HepG2 (cell line): ENCODE results near the gene MRFAP1L1. TPM values are rescaled to one million over a fixed set of nuclear protein-coding genes. Genes with fewer than 3 reads are reported as not detected.

Experiments used
- DMAP1 ChIP-seq: IDR thresholded peaks from 2 replicates; pipeline ENCODE4 v1.6.1; 2016
- GABPA ChIP-seq, 2 experiments: IDR thresholded peaks; 2 replicates each; pipeline ENCODE4 v1.6.1; 2011 to 2016; ENCODE audit warnings: low read depth in 2 of 2, low read length in 1 of 2, missing biosample characterization in 1 of 2, missing genetic modification characterization in 1 of 2
- GABPB1 ChIP-seq: IDR thresholded peaks from 2 replicates; pipeline ENCODE4 v1.6.1; 2016; ENCODE audit warnings: mild to moderate bottlenecking, missing genetic modification reagents, moderate library complexity, missing compliant biosample characterization
- HNF1B ChIP-seq: sonication (generic); formaldehyde crosslinking; IDR thresholded peaks from 2 replicates; pipeline ENCODE4 v1.5.1; 2020; ENCODE audit warnings: mild to moderate bottlenecking, moderate library complexity, missing genetic modification reagents
- IRF9 ChIP-seq: sonication (generic); formaldehyde crosslinking; IDR thresholded peaks from 2 replicates; pipeline ENCODE4 v1.8.0; 2022; ENCODE audit warnings: missing genetic modification reagents, mild to moderate bottlenecking, borderline replicate concordance
- JUND ChIP-seq: sonication (generic); formaldehyde crosslinking; IDR thresholded peaks from 2 replicates; pipeline ENCODE4 v1.8.0; 2022; ENCODE audit warnings: mild to moderate bottlenecking, missing genetic modification reagents
- LBX2 ChIP-seq: sonication (generic); formaldehyde crosslinking; IDR thresholded peaks from 2 replicates; pipeline ENCODE4 v1.5.0; 2020; ENCODE audit warnings: missing genetic modification reagents, mild to moderate bottlenecking, borderline replicate concordance
- MAX ChIP-seq: IDR thresholded peaks from 2 replicates; pipeline ENCODE4 v1.6.1; 2012; ENCODE audit warnings: inconsistent platforms
- NAIF1 ChIP-seq: sonication (generic); formaldehyde crosslinking; IDR thresholded peaks from 2 replicates; pipeline ENCODE4 v1.5.0; 2020; ENCODE audit warnings: mild to moderate bottlenecking, missing genetic modification reagents, borderline replicate concordance
- RXRB ChIP-seq: IDR thresholded peaks from 2 replicates; pipeline ENCODE4 v1.6.1; 2016; ENCODE audit warnings: borderline replicate concordance, missing genetic modification reagents, missing compliant biosample characterization
- SCMH1 ChIP-seq: sonication (generic); formaldehyde crosslinking; IDR thresholded peaks from 2 replicates; pipeline ENCODE4 v1.9.0; 2021; ENCODE audit warnings: missing genetic modification reagents, mild to moderate bottlenecking, borderline replicate concordance
- STAG1 ChIP-seq: sonication (generic); formaldehyde crosslinking; IDR thresholded peaks from 2 replicates; pipeline ENCODE4 v1.4.0; 2020; ENCODE audit warnings: missing genetic modification reagents
- TARDBP ChIP-seq: sonication (generic); formaldehyde crosslinking; IDR thresholded peaks from 2 replicates; pipeline ENCODE4 v1.8.0; 2022; ENCODE audit warnings: mild to moderate bottlenecking, missing genetic modification reagents
- TBX3 ChIP-seq: fragments of 450-650 bp; IDR thresholded peaks from 2 replicates; pipeline ENCODE4 v1.6.1; 2017; ENCODE audit warnings: antibody characterized with exemption, mild to moderate bottlenecking, inconsistent platforms, borderline replicate concordance
- THAP9 ChIP-seq: sonication (generic); formaldehyde crosslinking; IDR thresholded peaks from 2 replicates; pipeline ENCODE4; 2020; ENCODE audit warnings: missing genetic modification reagents, mild to moderate bottlenecking, borderline replicate concordance
- ZBTB3 ChIP-seq: sonication (generic); formaldehyde crosslinking; IDR thresholded peaks from 2 replicates; pipeline ENCODE4 v1.4.0; 2020; ENCODE audit warnings: low read depth, mild to moderate bottlenecking, moderate library complexity, missing genetic modification reagents, borderline replicate concordance
- ZMAT3 ChIP-seq: sonication (generic); formaldehyde crosslinking; conservative IDR thresholded peaks from 2 replicates; pipeline ENCODE4 v1.7.0; 2021; ENCODE audit warnings: missing genetic modification reagents
- ZNF577 ChIP-seq: sonication (generic); formaldehyde crosslinking; IDR thresholded peaks from 2 replicates; pipeline ENCODE4 v1.4.0; 2020; ENCODE audit warnings: mild to moderate bottlenecking, low read depth, missing genetic modification reagents, borderline replicate concordance
- ZNF644 ChIP-seq: IDR thresholded peaks from 2 replicates; pipeline ENCODE4 v1.6.1; 2016; ENCODE audit warnings: low read depth
- ZNF670 ChIP-seq: sonication (generic); formaldehyde crosslinking; IDR thresholded peaks from 2 replicates; pipeline ENCODE4 v1.8.0; 2022; ENCODE audit warnings: mild to moderate bottlenecking, missing genetic modification reagents, borderline replicate concordance
- ZNF83 ChIP-seq: sonication (generic); formaldehyde crosslinking; IDR thresholded peaks from 2 replicates; pipeline ENCODE4 v1.4.0; 2020; ENCODE audit warnings: missing genetic modification reagents, mild to moderate bottlenecking, borderline replicate concordance
- ZSCAN29 ChIP-seq: sonication (generic); formaldehyde crosslinking; conservative IDR thresholded peaks from 2 replicates; pipeline ENCODE4 v1.4.0; 2020; ENCODE audit warnings: mild to moderate bottlenecking, missing genetic modification reagents
- polyA plus RNA-seq, 8 experiments: library from polyadenylated mRNA; depleted of rRNA in 3 of 8; stranded (reverse) in 7 of 8; unstranded in 1 of 8; fragments of >200 nt; fragmentation: Illumina TruSeq in 4 of 8; extraction: Trizol in 4 of 8; gene quantifications; 2 replicates each; pipeline versions ENCODE4 v1.2.1 to v1.2.3, GENCODE V29; 2011 to 2016; ENCODE audit warnings: low read depth in 4 of 8, missing spikeins in 1 of 8, mixed read lengths in 1 of 8; ENCODE audit not compliant: insufficient read depth in 1 of 8
- total RNA-seq, 5 experiments: library from RNA; depleted of rRNA; stranded (reverse); fragments of >200 nt; fragmentation: Illumina TruSeq; extraction: Trizol; gene quantifications; 2 replicates each; pipeline ENCODE4 v1.2.3, GENCODE V29; 2016; ENCODE audit warnings: low read depth in 1 of 5

MRFAP1L1 gene
- total and polyA plus RNA-seq, 2 of the 13 experiments (the other 11 are each of a cell fraction or from before 2014, with no cell fraction given), result 44.8 to 76.6 TPM

- TF ChIP-seq THAP9 (CRISPR knock-in tag), result 0 out of 2 replicates have a peak, but pooled peaks have one; percentile 52
- no peak for TF ChIP-seq SCMH1
- TF ChIP-seq NAIF1 (CRISPR knock-in tag), result no peak
- 0 out of 2 replicates have a peak, but pooled peaks have one; percentile 1 for TF ChIP-seq RXRB (CRISPR knock-in tag)
- TF ChIP-seq ZNF577 (CRISPR knock-in tag), result peak; percentile 76; the same call in 1 of the 2 replicates
- peak; percentile 57; the same call in 1 of the 2 replicates for TF ChIP-seq HNF1B (CRISPR knock-in tag)
- 0 out of 2 replicates have a peak, but pooled peaks have one; percentile 28 for TF ChIP-seq ZSCAN29
- TF ChIP-seq ZBTB3 (CRISPR knock-in tag), result no peak
- TF ChIP-seq JUND (CRISPR knock-in tag), result 0 out of 2 replicates have a peak, but pooled peaks have one; percentile 31
- TF ChIP-seq GABPA (IDR thresholded peaks at IDR 0.05; ENCODE audit: low read depth, low read length), result no peak
- peak; percentile 84 for TF ChIP-seq GABPA (CRISPR knock-in tag; IDR thresholded peaks at IDR 0.05; ENCODE audit: low read depth)
- TF ChIP-seq ZNF670 (CRISPR knock-in tag), result peak; percentile 65; the same call in 1 of the 2 replicates
- TF ChIP-seq ZNF83 (CRISPR knock-in tag), result 0 out of 2 replicates have a peak, but pooled peaks have one; percentile 39
- TF ChIP-seq STAG1 (CRISPR knock-in tag), result no peak
- 0 out of 2 replicates have a peak, but pooled peaks have one; percentile 22 for TF ChIP-seq LBX2 (CRISPR knock-in tag)
- no peak for TF ChIP-seq ZNF644 (CRISPR knock-in tag)
- peak; percentile 85 for TF ChIP-seq DMAP1 (CRISPR knock-in tag)
- TF ChIP-seq TARDBP, result peak; percentile 48
- peak; percentile 47 for TF ChIP-seq TBX3
- peak; percentile 75 for TF ChIP-seq MAX
- peak; percentile 50; the same call in 1 of the 2 replicates for TF ChIP-seq ZMAT3 (CRISPR knock-in tag)
- peak; percentile 94 for TF ChIP-seq GABPB1 (CRISPR knock-in tag)
- TF ChIP-seq IRF9 (CRISPR knock-in tag), result peak; percentile 80; the same call in 1 of the 2 replicates
Observed at GRCh38 chr4:6716018-6716911, 6.6 kb upstream of the MRFAP1L1 start, which contains the start of gene BLOC1S4 (continued).
